Ovary (tissue), 3 donors: ENCODE data around the gene PTPN3.

Experiments
- CTCF ChIP-seq, 3 donors: fragments of 450-650 bp in 2 of 3; fragments of 200-600 bp in 1 of 3; IDR thresholded peaks; one replicate each; pipeline versions ENCODE4 v1.5.1 to v1.8.0; 2016 to 2022; ENCODE audit warnings: antibody characterized with exemption in 3 of 3, mild to moderate bottlenecking in 1 of 3
- EP300 ChIP-seq: sonication (generic); formaldehyde crosslinking; IDR thresholded peaks from one replicate; pipeline ENCODE4 v1.6.1; 2017; ENCODE audit warnings: antibody characterized with exemption
- POLR2A ChIP-seq: fragments of 450-650 bp; IDR thresholded peaks from one replicate; pipeline ENCODE4 v1.6.1; 2017; ENCODE audit warnings: antibody characterized with exemption, mild to moderate bottlenecking, moderate library complexity
- donor health status: DM: no; HTN: no; CAD: no.

GRCh38 chr9:109496218-109496617 lies 1.9 kb downstream of the PTPN3 start:
- TF ChIP-seq CTCF (IDR thresholded peaks at IDR 0.05) = no peak
- no peak for TF ChIP-seq POLR2A
- TF ChIP-seq EP300 = no peak
